ENCODE data around the gene SH3TC1.

Gene SH3TC1

GRCh38 chr4:8189551-8190466 is 9.3 kb upstream of the SH3TC1 start:
- H2BK120ac ChIP-seq (ENCODE audit: low read depth, low read length), result no peak overlapping the region
- H3K4me2 ChIP-seq (ENCODE audit: low read length), result no peak overlapping the region
- WGBS (ENCODE audit: extremely low coverage, insufficient coverage, low lambda C conversion rate), result no CpG with 5 or more reads among the region's 26 CpGs
- no peak for DNase-seq
- H3K56ac ChIP-seq (ENCODE audit: low read length), result no peak overlapping the region
- no peaks in the 10 kb centered on the region for H3K27me3 ChIP-seq (ENCODE audit: insufficient read depth, low read length, poor library complexity)
- H4K8ac ChIP-seq (ENCODE audit: low read depth, low read length), result no peak overlapping the region
- H3K4me1 ChIP-seq (ENCODE audit: control insufficient read depth, low read depth, low read length), result no peaks in the 10 kb centered on the region
- no peak overlapping the region for H3K23ac ChIP-seq (ENCODE audit: low read length)
- no peak overlapping the region for H4K5ac ChIP-seq (ENCODE audit: low read length)
- H3K27ac ChIP-seq (ENCODE audit: low read depth, low read length), result no peak overlapping the region
- H3K9ac ChIP-seq (ENCODE audit: low read length), result no peak overlapping the region
- no peak overlapping the region for H2BK5ac ChIP-seq (ENCODE audit: low read length)
- H3K36me3 ChIP-seq (ENCODE audit: control insufficient read depth, insufficient read depth, low read length), result no peaks in the 10 kb centered on the region
- no peak overlapping the region for H2BK15ac ChIP-seq (replicated peaks; ENCODE audit: low read depth)
- H3K79me1 ChIP-seq (ENCODE audit: low read length), result no peaks in the 10 kb centered on the region
- no peak overlapping the region for H3K4me3 ChIP-seq (ENCODE audit: low read length)
- H3K4ac ChIP-seq (ENCODE audit: low read depth, low read length), result no peak overlapping the region
- no peak overlapping the region for H2AK5ac ChIP-seq (ENCODE audit: low read length)
- no peaks in the 10 kb centered on the region for H3K79me2 ChIP-seq (ENCODE audit: control insufficient read depth, insufficient read depth, low read length)
- no peak overlapping the region for H3K18ac ChIP-seq (ENCODE audit: low read length)

GRCh38 chr4:8191136-8191747 is 7.8 kb upstream of the SH3TC1 start:
- Histone ChIP-seq H3K79me1 (ENCODE audit: low read length) (no peaks in the 10 kb centered on the region), H3K56ac (ENCODE audit: low read length) (no peak overlapping the region), H3K36me3 (ENCODE audit: control insufficient read depth, insufficient read depth, low read length) (no peaks in the 10 kb centered on the region), H2AK5ac (ENCODE audit: low read length) (no peak overlapping the region), H3K4me2 (ENCODE audit: low read length) (no peak overlapping the region), H3K4me3 (ENCODE audit: low read length) (no peak overlapping the region), H3K27ac (ENCODE audit: low read depth, low read length) (no peak overlapping the region), H2BK120ac (ENCODE audit: low read depth, low read length) (no peak overlapping the region), H2BK15ac (replicated peaks; ENCODE audit: low read depth) (no peak overlapping the region), H2BK5ac (ENCODE audit: low read length) (no peak overlapping the region), H3K18ac (ENCODE audit: low read length) (no peak overlapping the region), H4K5ac (ENCODE audit: low read length) (no peak overlapping the region), H3K9ac (ENCODE audit: low read length) (no peak overlapping the region), H3K79me2 (ENCODE audit: control insufficient read depth, insufficient read depth, low read length) (no peaks in the 10 kb centered on the region), H3K4ac (ENCODE audit: low read depth, low read length) (no peak overlapping the region), H3K27me3 (ENCODE audit: insufficient read depth, low read length, poor library complexity) (no peaks in the 10 kb centered on the region), H4K8ac (ENCODE audit: low read depth, low read length) (no peak overlapping the region), H3K4me1 (ENCODE audit: control insufficient read depth, low read depth, low read length) (no peaks in the 10 kb centered on the region), H3K23ac (ENCODE audit: low read length) (no peak overlapping the region)
- DNase-seq, result no peak
- WGBS (ENCODE audit: extremely low coverage, insufficient coverage, low lambda C conversion rate), result no CpG with 5 or more reads among the region's 23 CpGs

- Histone ChIP-seq H3K23ac (ENCODE audit: low read length) (no peak overlapping the region), H2BK120ac (ENCODE audit: low read depth, low read length) (no peak overlapping the region), H3K9ac (ENCODE audit: low read length) (no peak overlapping the region), H3K27ac (ENCODE audit: low read depth, low read length) (no peak overlapping the region), H3K79me2 (ENCODE audit: control insufficient read depth, insufficient read depth, low read length) (no peaks in the 10 kb centered on the region), H3K79me1 (ENCODE audit: low read length) (no peaks in the 10 kb centered on the region), H3K36me3 (ENCODE audit: control insufficient read depth, insufficient read depth, low read length) (no peaks in the 10 kb centered on the region), H2BK5ac (ENCODE audit: low read length) (no peak overlapping the region), H3K56ac (ENCODE audit: low read length) (no peak overlapping the region), H4K5ac (ENCODE audit: low read length) (no peak overlapping the region), H3K4ac (ENCODE audit: low read depth, low read length) (no peak overlapping the region), H4K8ac (ENCODE audit: low read depth, low read length) (no peak overlapping the region), H3K27me3 (ENCODE audit: insufficient read depth, low read length, poor library complexity) (no peaks in the 10 kb centered on the region), H3K4me3 (ENCODE audit: low read length) (no peak overlapping the region), H3K18ac (ENCODE audit: low read length) (no peak overlapping the region), H3K4me2 (ENCODE audit: low read length) (no peak overlapping the region), H2AK5ac (ENCODE audit: low read length) (no peak overlapping the region), H3K4me1 (ENCODE audit: control insufficient read depth, low read depth, low read length) (no peaks in the 10 kb centered on the region), H2BK15ac (replicated peaks; ENCODE audit: low read depth) (no peak overlapping the region)
- DNase-seq, result no peak
- WGBS (ENCODE audit: extremely low coverage, insufficient coverage, low lambda C conversion rate), result no CpG with 5 or more reads among the region's 18 CpGs
Measured at GRCh38 chr4:8192748-8193738, 6.0 kb upstream of the SH3TC1 start.

- no CpG with 5 or more reads among the region's 19 CpGs for WGBS (ENCODE audit: extremely low coverage, insufficient coverage, low lambda C conversion rate)
- Histone ChIP-seq H3K79me1 (ENCODE audit: low read length) (no peaks in the 10 kb centered on the region), H2AK5ac (ENCODE audit: low read length) (no peak overlapping the region), H2BK5ac (ENCODE audit: low read length) (no peak overlapping the region), H3K4ac (ENCODE audit: low read depth, low read length) (no peak overlapping the region), H2BK120ac (ENCODE audit: low read depth, low read length) (no peak overlapping the region), H4K5ac (ENCODE audit: low read length) (no peak overlapping the region), H3K4me3 (ENCODE audit: low read length) (no peak overlapping the region), H3K4me1 (ENCODE audit: control insufficient read depth, low read depth, low read length) (no peaks in the 10 kb centered on the region), H3K56ac (ENCODE audit: low read length) (no peak overlapping the region), H3K27me3 (ENCODE audit: insufficient read depth, low read length, poor library complexity) (no peaks in the 10 kb centered on the region), H3K36me3 (ENCODE audit: control insufficient read depth, insufficient read depth, low read length) (no peaks in the 10 kb centered on the region), H3K4me2 (ENCODE audit: low read length) (no peak overlapping the region), H3K9ac (ENCODE audit: low read length) (no peak overlapping the region), H3K79me2 (ENCODE audit: control insufficient read depth, insufficient read depth, low read length) (no peaks in the 10 kb centered on the region), H3K27ac (ENCODE audit: low read depth, low read length) (no peak overlapping the region), H3K18ac (ENCODE audit: low read length) (no peak overlapping the region), H3K23ac (ENCODE audit: low read length) (no peak overlapping the region), H4K8ac (ENCODE audit: low read depth, low read length) (no peak overlapping the region), H2BK15ac (replicated peaks; ENCODE audit: low read depth) (no peak overlapping the region)
- no peak for DNase-seq
Measured at GRCh38 chr4:8194306-8195242, 4.5 kb upstream of the SH3TC1 start.

- WGBS (ENCODE audit: extremely low coverage, insufficient coverage, low lambda C conversion rate), result no CpG with 5 or more reads among the region's 7 CpGs
- no peaks in the 10 kb centered on the region for H3K4me1 ChIP-seq (ENCODE audit: control insufficient read depth, low read depth, low read length)
- no peak overlapping the region for H3K4ac ChIP-seq (ENCODE audit: low read depth, low read length)
- no peak for DNase-seq
- H2AK5ac ChIP-seq (ENCODE audit: low read length), result no peak overlapping the region
- H4K8ac ChIP-seq (ENCODE audit: low read depth, low read length), result no peak overlapping the region
- no peak overlapping the region for H3K27ac ChIP-seq (ENCODE audit: low read depth, low read length)
- no peaks in the 10 kb centered on the region for H3K79me2 ChIP-seq (ENCODE audit: control insufficient read depth, insufficient read depth, low read length)
- H3K36me3 ChIP-seq (ENCODE audit: control insufficient read depth, insufficient read depth, low read length), result no peaks in the 10 kb centered on the region
- no peak overlapping the region for H2BK120ac ChIP-seq (ENCODE audit: low read depth, low read length)
- no peak overlapping the region for H2BK5ac ChIP-seq (ENCODE audit: low read length)
- no peak overlapping the region for H3K18ac ChIP-seq (ENCODE audit: low read length)
- H3K79me1 ChIP-seq (ENCODE audit: low read length), result no peaks in the 10 kb centered on the region
- H3K9ac ChIP-seq (ENCODE audit: low read length), result no peak overlapping the region
- no peak overlapping the region for H3K23ac ChIP-seq (ENCODE audit: low read length)
- no peak overlapping the region for H4K5ac ChIP-seq (ENCODE audit: low read length)
- no peak overlapping the region for H3K56ac ChIP-seq (ENCODE audit: low read length)
- no peaks in the 10 kb centered on the region for H3K27me3 ChIP-seq (ENCODE audit: insufficient read depth, low read length, poor library complexity)
- no peak overlapping the region for H3K4me3 ChIP-seq (ENCODE audit: low read length)
- no peak overlapping the region for H3K4me2 ChIP-seq (ENCODE audit: low read length)
- H2BK15ac ChIP-seq (replicated peaks; ENCODE audit: low read depth), result no peak overlapping the region
Measured at GRCh38 chr4:8195431-8195830, 3.7 kb upstream of the SH3TC1 start.
